HCT116 (cell line): ENCODE results near the gene SACM1L. TPM values are rescaled to one million over a fixed set of nuclear protein-coding genes. Genes with fewer than 3 reads are reported as not detected.

Experiments used
- ATAC-seq: fragments of 200-7000 bp; cut with Tn5 transposase; 2 replicates; pipeline ENCODE4 v1.9.1; 2020; ENCODE audit warnings: mild to moderate bottlenecking, moderate library complexity
- BruUV-seq: library from RNA; stranded (reverse); fragments of 400-500 nt; replicated peaks from 2 replicates; lab custom pipeline; 2021; lab: Mats Ljungman, UMichigan
- CTCF ChIA-PET: fragments of 300-600 bp; sonication (Branson Sonifier 250); formaldehyde crosslinking; loops from one replicate; lab custom pipeline; 2021; ENCODE audit warnings: antibody characterized with exemption; lab: Charles Lee
- POLR2A ChIA-PET: fragments of 300-600, 350-600 bp; sonication (Branson Sonifier 250); formaldehyde crosslinking; loops from one replicate; lab custom pipeline; 2021; ENCODE audit warnings: antibody characterized with exemption; lab: Charles Lee
- RAD21 ChIA-PET, 2 experiments: fragments of 300-600 bp; sonication (Branson Sonifier 250); formaldehyde crosslinking; loops; one replicate each; lab custom pipeline; 2023; ENCODE audit warnings: low total read pairs in 2 of 2; ENCODE audit not compliant: uncharacterized antibody in 2 of 2, unreplicated experiment in 2 of 2, low non-redundant PET in 1 of 2; lab: Charles Lee
- DNase-seq: peaks from one replicate; pipeline ENCODE4 v3.0.0-alpha.2; 2010; ENCODE audit warnings: low read depth, low spot score
- H2AFZ ChIP-seq: fragments of 200-600 bp; shearing (Covaris generic), sonication (generic); 2 replicates; pipeline ENCODE4 v1.6.1; 2017; ENCODE audit warnings: low read depth, mixed run types, mixed read lengths, antibody characterized with exemption, low read length; ENCODE audit not compliant: poor library complexity, severe bottlenecking
- H3K27ac ChIP-seq: 2 replicates; pipeline ENCODE4 v1.5.1; 2012; ENCODE audit warnings: low read depth, low read length
- H3K27me3 ChIP-seq: fragments of 200-600 bp; sonication (generic); 2 replicates; pipeline ENCODE4 v1.6.1; 2016; ENCODE audit warnings: mixed run types, low read length, mixed read lengths; ENCODE audit not compliant: insufficient read depth
- H3K36me3 ChIP-seq, 2 experiments: fragments of 200-500 bp in 1 of 2; fragments of 200-600 bp in 1 of 2; sonication (Bioruptor generic) in 1 of 2; sonication (generic) in 1 of 2; 2 replicates each; pipeline versions ENCODE4 v1.5.1 to v1.6.1; 2014 to 2016; ENCODE audit warnings: low read length in 2 of 2, inconsistent platforms in 1 of 2, mixed read lengths in 1 of 2, mixed run types in 1 of 2; ENCODE audit not compliant: insufficient read depth in 2 of 2, control insufficient read depth in 1 of 2
- H3K4me1 ChIP-seq, 2 experiments: fragments of 200-600 bp in 1 of 2; sonication (generic) in 1 of 2; 2 replicates each; pipeline versions ENCODE4 v1.5.1 to v1.6.1; 2012 to 2017; ENCODE audit warnings: low read length in 2 of 2, inconsistent platforms in 1 of 2, mild to moderate bottlenecking in 1 of 2, mixed read lengths in 1 of 2, mixed run types in 1 of 2, moderate library complexity in 1 of 2; ENCODE audit not compliant: insufficient read depth in 2 of 2, control insufficient read depth in 1 of 2
- H3K4me2 ChIP-seq: fragments of 200-600 bp; sonication (generic); 2 replicates; pipeline ENCODE4 v1.6.1; 2017; ENCODE audit warnings: mixed run types, low read length, mixed read lengths
- H3K4me3 ChIP-seq, 2 experiments: fragments of 200-600 bp in 1 of 2; sonication (generic) in 1 of 2; replicated peaks in 1 of 2; 2 replicates each; pipeline ENCODE4 v1.5.1; 2011 to 2016; ENCODE audit warnings: low read length in 2 of 2, control low read depth in 1 of 2, low read depth in 1 of 2, mild to moderate bottlenecking in 1 of 2, mixed read lengths in 1 of 2, mixed run types in 1 of 2
- H3K79me2 ChIP-seq: fragments of 200-600 bp; sonication (generic); 2 replicates; pipeline ENCODE4 v1.6.1; 2017; ENCODE audit warnings: mild to moderate bottlenecking, mixed run types, low read length, moderate library complexity, mixed read lengths; ENCODE audit not compliant: insufficient read depth
- H3K9ac ChIP-seq: fragments of 200-600 bp; sonication (generic); 2 replicates; pipeline ENCODE4 v1.6.1; 2016; ENCODE audit warnings: low read length, mixed read lengths
- H3K9me2 ChIP-seq: fragments of 200-600 bp; sonication (generic), shearing (Covaris generic); 2 replicates; pipeline ENCODE4 v1.6.1; 2017; ENCODE audit warnings: mixed run types, mild to moderate bottlenecking, moderate library complexity; ENCODE audit not compliant: insufficient read depth
- H3K9me3 ChIP-seq, 2 experiments: fragments of 200-500 bp in 1 of 2; fragments of 200-600 bp in 1 of 2; sonication (Bioruptor generic) in 1 of 2; sonication (generic) in 1 of 2; 2 replicates each; pipeline ENCODE4 v1.6.1; 2014 to 2017; ENCODE audit warnings: low read length in 2 of 2, mixed read lengths in 2 of 2, inconsistent platforms in 1 of 2, low read depth in 1 of 2, mild to moderate bottlenecking in 1 of 2, mixed run types in 1 of 2, moderate library complexity in 1 of 2; ENCODE audit not compliant: control insufficient read depth in 1 of 2, insufficient read depth in 1 of 2
- H4K20me1 ChIP-seq: fragments of 200-600 bp; sonication (generic), shearing (Covaris generic); 2 replicates; pipeline ENCODE4 v1.6.1; 2017; ENCODE audit warnings: mixed run types, mild to moderate bottlenecking, moderate library complexity; ENCODE audit not compliant: insufficient read depth
- CTCF ChIP-seq, 3 experiments: fragments of 200-600 bp in 1 of 3; sonication (generic) in 1 of 3; IDR thresholded peaks in 2 of 3; conservative IDR thresholded peaks in 1 of 3; 2 replicates each; pipeline ENCODE4 v1.5.1; 2012 to 2017; ENCODE audit warnings: low read depth in 2 of 3, low read length in 2 of 3, antibody characterized with exemption in 1 of 3, borderline replicate concordance in 1 of 3, control low read depth in 1 of 3, mild to moderate bottlenecking in 1 of 3, mixed read lengths in 1 of 3, mixed run types in 1 of 3, moderate library complexity in 1 of 3; ENCODE audit not compliant: insufficient read depth in 1 of 3
- EGR1 ChIP-seq: IDR thresholded peaks from 2 replicates; pipeline ENCODE4 v1.6.1; 2012; ENCODE audit warnings: low read depth
- EZH2 ChIP-seq: fragments of 200-600 bp; sonication (generic); IDR thresholded peaks from 2 replicates; pipeline ENCODE4 v1.6.1; 2017; ENCODE audit warnings: antibody characterized with exemption, mixed run types
- EZH2phosphoT487 ChIP-seq: fragments of 200-600 bp; IDR thresholded peaks from 2 replicates; pipeline ENCODE4 v1.6.1; 2018; ENCODE audit warnings: antibody characterized with exemption, borderline replicate concordance
- FOSL1 ChIP-seq: IDR thresholded peaks from 2 replicates; pipeline ENCODE4 v1.6.1; 2012; ENCODE audit warnings: low read depth
- JUND ChIP-seq: IDR thresholded peaks from 2 replicates; pipeline ENCODE4 v1.6.1; 2012
- POLR2AphosphoS5 ChIP-seq: IDR thresholded peaks from 2 replicates; pipeline ENCODE4 v1.6.1; 2011; ENCODE audit warnings: mild to moderate bottlenecking, low read depth, low read length, moderate library complexity
- SP1 ChIP-seq: IDR thresholded peaks from 2 replicates; pipeline ENCODE4 v1.6.1; 2012; ENCODE audit warnings: low read depth
- SRF ChIP-seq: IDR thresholded peaks from 2 replicates; pipeline ENCODE4 v1.6.1; 2012; ENCODE audit warnings: low read depth
- YY1 ChIP-seq: IDR thresholded peaks from 2 replicates; pipeline ENCODE4 v1.6.1; 2011; ENCODE audit warnings: low read length, low read depth, moderate library complexity, mild to moderate bottlenecking; ENCODE audit not compliant: insufficient replicate concordance; ENCODE audit errors: extremely low read depth
- ZFX ChIP-seq: fragments of 450-650 bp; IDR thresholded peaks from 2 replicates; pipeline ENCODE4 v1.6.1; 2017
- ZNF274 ChIP-seq: fragments of 200-500 bp; sonication (Bioruptor generic); IDR thresholded peaks from 2 replicates; pipeline ENCODE4 v1.6.1; 2014; ENCODE audit warnings: mild to moderate bottlenecking, low read depth, low read length, inconsistent platforms
- intact Hi-C: fragments of 100-400 bp; cut with micrococcal nuclease; formaldehyde crosslinking; loops from 2 replicates; pipeline ENCODE4 v1.10.0; 2022
- total RNA-seq: library from RNA; stranded (reverse); gene quantifications from one replicate; pipeline ENCODE4 v1.2.1, GENCODE V29; 2021; ENCODE audit not compliant: unreplicated experiment
- TF ChIP-seq, protein P1 (sequence below): IDR thresholded peaks from 2 replicates; pipeline ENCODE4 v1.6.1; 2012; ENCODE audit warnings: low read depth
- TF ChIP-seq, protein P2 (sequence below): IDR thresholded peaks from 2 replicates; pipeline ENCODE4 v1.6.1; 2012
- TF ChIP-seq, protein P3 (sequence below): IDR thresholded peaks from 2 replicates; pipeline ENCODE4 v1.6.1; 2012

SACM1L gene
- total RNA-seq, 1 experiment from 2014 or later: 27.3 TPM

DNA sequence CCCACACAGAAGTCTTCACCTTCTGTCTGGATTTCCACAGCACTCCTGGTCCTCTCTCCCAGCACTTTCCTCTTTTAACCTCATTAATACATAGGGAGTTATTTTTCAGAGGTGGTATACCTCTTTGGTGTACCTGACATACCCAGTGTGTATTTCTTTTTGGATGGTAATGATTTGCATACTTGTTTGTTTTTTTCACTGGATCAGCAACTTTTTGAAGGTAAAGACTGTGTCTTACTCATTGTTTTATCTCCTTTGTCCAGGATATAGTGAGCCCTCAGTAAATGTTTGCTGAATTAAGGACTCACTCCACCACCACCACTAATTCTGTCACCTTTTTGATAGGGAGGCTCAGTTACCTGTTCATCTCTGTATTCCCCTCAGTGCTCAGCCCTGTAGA lies 52.1 kb downstream of the SACM1L start:
- ATAC-seq (no peak), DNase-seq (no peak)
- Histone ChIP-seq H3K9me3 (no peaks in the 10 kb centered on the region), H3K4me3 (no peak overlapping the region), H3K4me1 (no peaks in the 10 kb centered on the region), H3K9ac (no peak overlapping the region), H3K4me2 (no peak overlapping the region), H4K20me1 (no peaks in the 10 kb centered on the region), H3K9me2 (no peaks in the 10 kb centered on the region), H3K27ac (no peak overlapping the region), H2AFZ (no peak overlapping the region), H3K27me3 (no peaks in the 10 kb centered on the region), H3K79me2 (no peaks in the 10 kb centered on the region), H3K36me3 (peaks cover 16 to 18% of the 10 kb centered on the region in 2 experiments)
- intact Hi-C loops: no loop called here
- POLR2A ChIA-PET: no interaction called here
- no TSS peak for BruUV-seq
- CTCF ChIA-PET: no interaction called here
- RAD21 ChIA-PET: no interaction called here
- TF ChIP-seq EZH2phosphoT487 (no peak), FOSL1 (no peak)
- TF ChIP-seq, protein P1, sequence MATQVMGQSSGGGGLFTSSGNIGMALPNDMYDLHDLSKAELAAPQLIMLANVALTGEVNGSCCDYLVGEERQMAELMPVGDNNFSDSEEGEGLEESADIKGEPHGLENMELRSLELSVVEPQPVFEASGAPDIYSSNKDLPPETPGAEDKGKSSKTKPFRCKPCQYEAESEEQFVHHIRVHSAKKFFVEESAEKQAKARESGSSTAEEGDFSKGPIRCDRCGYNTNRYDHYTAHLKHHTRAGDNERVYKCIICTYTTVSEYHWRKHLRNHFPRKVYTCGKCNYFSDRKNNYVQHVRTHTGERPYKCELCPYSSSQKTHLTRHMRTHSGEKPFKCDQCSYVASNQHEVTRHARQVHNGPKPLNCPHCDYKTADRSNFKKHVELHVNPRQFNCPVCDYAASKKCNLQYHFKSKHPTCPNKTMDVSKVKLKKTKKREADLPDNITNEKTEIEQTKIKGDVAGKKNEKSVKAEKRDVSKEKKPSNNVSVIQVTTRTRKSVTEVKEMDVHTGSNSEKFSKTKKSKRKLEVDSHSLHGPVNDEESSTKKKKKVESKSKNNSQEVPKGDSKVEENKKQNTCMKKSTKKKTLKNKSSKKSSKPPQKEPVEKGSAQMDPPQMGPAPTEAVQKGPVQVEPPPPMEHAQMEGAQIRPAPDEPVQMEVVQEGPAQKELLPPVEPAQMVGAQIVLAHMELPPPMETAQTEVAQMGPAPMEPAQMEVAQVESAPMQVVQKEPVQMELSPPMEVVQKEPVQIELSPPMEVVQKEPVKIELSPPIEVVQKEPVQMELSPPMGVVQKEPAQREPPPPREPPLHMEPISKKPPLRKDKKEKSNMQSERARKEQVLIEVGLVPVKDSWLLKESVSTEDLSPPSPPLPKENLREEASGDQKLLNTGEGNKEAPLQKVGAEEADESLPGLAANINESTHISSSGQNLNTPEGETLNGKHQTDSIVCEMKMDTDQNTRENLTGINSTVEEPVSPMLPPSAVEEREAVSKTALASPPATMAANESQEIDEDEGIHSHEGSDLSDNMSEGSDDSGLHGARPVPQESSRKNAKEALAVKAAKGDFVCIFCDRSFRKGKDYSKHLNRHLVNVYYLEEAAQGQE: no peak

GRCh38 chr3:45741742-45742460 lies 52.7 kb downstream of the SACM1L start:
- Histone ChIP-seq H3K9me3 (no peaks in the 10 kb centered on the region), H3K4me2 (no peak overlapping the region), H3K9ac (no peak overlapping the region), H2AFZ (no peak overlapping the region), H3K9me2 (no peaks in the 10 kb centered on the region), H3K4me1 (no peaks in the 10 kb centered on the region), H3K27ac (no peak overlapping the region), H3K79me2 (no peaks in the 10 kb centered on the region), H3K4me3 (no peak overlapping the region), H3K27me3 (no peaks in the 10 kb centered on the region), H4K20me1 (no peaks in the 10 kb centered on the region), H3K36me3 (peaks cover 16 to 18% of the 10 kb centered on the region in 2 experiments)
- DNase-seq (no peak), ATAC-seq (no peak)
- ChIA-PET CTCF (no interaction called here), POLR2A (no interaction called here), RAD21 (no interaction called here)
- BruUV-seq: no TSS peak
- intact Hi-C loops: no loop called here
- TF ChIP-seq EZH2 (no peak), SRF (no peak), FOSL1 (no peak), POLR2AphosphoS5 (no peak), EGR1 (no peak), SP1 (no peak), CTCF (IDR thresholded peaks at IDR 0.05 in 2 of 3, conservative IDR thresholded peaks at IDR 0.05 in 1 of 3; ENCODE audit: borderline replicate concordance in 1 of 3, insufficient read depth in 1 of 3, low read depth in 2 of 3, low read length in 2 of 3) (no peak), ZNF274 (no peak), YY1 (no peak), JUND (no peak), EZH2phosphoT487 (no peak), ZFX (no peak)
- TF ChIP-seq, protein P2, sequence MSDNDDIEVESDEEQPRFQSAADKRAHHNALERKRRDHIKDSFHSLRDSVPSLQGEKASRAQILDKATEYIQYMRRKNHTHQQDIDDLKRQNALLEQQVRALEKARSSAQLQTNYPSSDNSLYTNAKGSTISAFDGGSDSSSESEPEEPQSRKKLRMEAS: no peak
- TF ChIP-seq, protein P3, sequence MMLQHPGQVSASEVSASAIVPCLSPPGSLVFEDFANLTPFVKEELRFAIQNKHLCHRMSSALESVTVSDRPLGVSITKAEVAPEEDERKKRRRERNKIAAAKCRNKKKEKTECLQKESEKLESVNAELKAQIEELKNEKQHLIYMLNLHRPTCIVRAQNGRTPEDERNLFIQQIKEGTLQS: no peak
